Activated T-cell treated with anti-CD3 and anti-CD28 coated beads, Interleukin-2, amount 50 U/mL, for 72 hours (primary cell): Measurements from ENCODE around the gene RSPH6A. TPM values are rescaled to one million over a fixed set of nuclear protein-coding genes. Genes with fewer than 3 reads are reported as not detected.
A peak's percentile ranks its signal among the peaks of the same experiment; 100 is the strongest.
"Not testable (repeated sequence)": the region's sequence is repeated elsewhere in the genome, so short reads cannot be mapped to it uniquely, and the experiment has no call there.

Source experiments
- ATAC-seq, 2 donors: fragments of 150-1000 bp; cut with Tn5 transposase; replicated peaks in 1 of 2; 2 replicates each; pipeline ENCODE4 v1.10.0; 2021; ENCODE audit warnings: moderate library complexity in 2 of 2, mild to moderate bottlenecking in 1 of 2
- DNase-seq, 2 donors: peaks; one replicate each; pipeline ENCODE4 v3.0.0; 2021 to 2022; ENCODE audit warnings: mixed read lengths in 1 of 2
- H3K27ac Mint-ChIP-seq: one replicate; pipeline ENCODE4 v1.8.0; 2022; ENCODE audit warnings: mild to moderate bottlenecking, moderate library complexity, mixed read lengths
- H3K27me3 Mint-ChIP-seq: one replicate; pipeline ENCODE4 v1.8.0; 2022; ENCODE audit warnings: low read depth, mixed read lengths
- H3K36me3 Mint-ChIP-seq, 2 donors: one replicate each; pipeline ENCODE4 v1.8.0; 2022; ENCODE audit warnings: mixed read lengths in 2 of 2, mild to moderate bottlenecking in 1 of 2; ENCODE audit not compliant: insufficient read depth in 2 of 2
- H3K4me1 Mint-ChIP-seq: one replicate; pipeline ENCODE4 v1.8.0; 2022; ENCODE audit warnings: low read depth, mixed read lengths
- H3K4me3 Mint-ChIP-seq, 2 donors: one replicate each; pipeline ENCODE4 v1.8.0; 2022; ENCODE audit warnings: mild to moderate bottlenecking in 2 of 2, mixed read lengths in 2 of 2, moderate library complexity in 2 of 2
- H3K9me3 Mint-ChIP-seq, 2 donors: one replicate each; pipeline ENCODE4 v1.8.0; 2022; ENCODE audit warnings: mixed read lengths in 2 of 2
- total RNA-seq, 2 donors: library from RNA; stranded (reverse); gene quantifications; one replicate each; pipeline ENCODE4 v1.2.3, GENCODE V29; 2022

RSPH6A gene
- total RNA-seq, 2 donors from 2014 or later = 0.43 to 0.60 TPM

GRCh38 chr19:45804959-45805230, 10.2 kb downstream of the RSPH6A start:
- H3K27me3 Mint-ChIP-seq = peaks cover 24% of the 10 kb centered on the region
- H3K9me3 Mint-ChIP-seq = no peaks in the 10 kb centered on the region
- H3K4me1 Mint-ChIP-seq = peaks cover 7% of the 10 kb centered on the region
- H3K27ac Mint-ChIP-seq = no peak overlapping the region
- no peaks in the 10 kb centered on the region for H3K36me3 Mint-ChIP-seq
- no peak for ATAC-seq
- no peak overlapping the region for H3K4me3 Mint-ChIP-seq
- DNase-seq = no peak

GRCh38 chr19:45804140-45804958, 10.8 kb downstream of the RSPH6A start:
- Mint-ChIP-seq H3K27ac (no peak overlapping the region), H3K4me1 (peaks cover 2% of the 10 kb centered on the region), H3K27me3 (peaks cover 25% of the 10 kb centered on the region), H3K4me3 (no peak overlapping the region), H3K36me3 (no peaks in the 10 kb centered on the region), H3K9me3 (no peaks in the 10 kb centered on the region)
- no peak for DNase-seq
- ATAC-seq = no peak

- Mint-ChIP-seq H3K27ac (no peak overlapping the region), H3K36me3 (no peaks in the 10 kb centered on the region), H3K4me3 (no peak overlapping the region), H3K9me3 (no peaks in the 10 kb centered on the region), H3K27me3 (peaks cover 44% of the 10 kb centered on the region), H3K4me1 (peaks cover 11% of the 10 kb centered on the region)
- ATAC-seq (no peak), DNase-seq (no peak)
Observed at GRCh38 chr19:45801603-45802175, 13.4 kb downstream of the RSPH6A start.

GRCh38 chr19:45800070-45800553, 15.0 kb downstream of the RSPH6A start:
- no peaks in the 10 kb centered on the region for H3K36me3 Mint-ChIP-seq
- no peak overlapping the region for H3K4me3 Mint-ChIP-seq
- H3K27ac Mint-ChIP-seq = no peak overlapping the region
- peaks cover 52% of the 10 kb centered on the region for H3K27me3 Mint-ChIP-seq
- ATAC-seq (no peak), DNase-seq (no peak)
- no peaks in the 10 kb centered on the region for H3K9me3 Mint-ChIP-seq
- peaks cover 11% of the 10 kb centered on the region for H3K4me1 Mint-ChIP-seq

- Mint-ChIP-seq H3K27me3 (peaks cover 58% of the 10 kb centered on the region), H3K4me1 (peaks cover 11% of the 10 kb centered on the region)
- H3K4me3 Mint-ChIP-seq, DNase-seq, H3K9me3 Mint-ChIP-seq, H3K36me3 Mint-ChIP-seq, H3K27ac Mint-ChIP-seq, ATAC-seq: not testable (repeated sequence)
Observed at GRCh38 chr19:45799541-45799940, 15.6 kb downstream of the RSPH6A start.

GRCh38 chr19:45798995-45799517, 16.1 kb downstream of the RSPH6A start:
- Mint-ChIP-seq H3K4me3 (no peak overlapping the region), H3K36me3 (no peaks in the 10 kb centered on the region), H3K4me1 (peaks cover 12% of the 10 kb centered on the region), H3K27ac (no peak overlapping the region), H3K27me3 (peaks cover 61% of the 10 kb centered on the region), H3K9me3 (no peaks in the 10 kb centered on the region)
- ATAC-seq = peak; percentile 75 to 82
- peak; percentile 60 to 61 for DNase-seq

- peaks cover 3 to 7% of the 10 kb centered on the region in 2 donors for H3K36me3 Mint-ChIP-seq
- no peak overlapping the region for H3K4me3 Mint-ChIP-seq
- DNase-seq = no peak
Observed at GRCh38 chr19:45794627-45795026, 20.5 kb downstream of the RSPH6A start.

GRCh38 chr19:45793876-45794275, 21.2 kb downstream of the RSPH6A start:
- DNase-seq = no peak
- no peak for ATAC-seq
- H3K27me3 Mint-ChIP-seq = peaks cover 44% of the 10 kb centered on the region
- no peak overlapping the region for H3K4me3 Mint-ChIP-seq
- H3K4me1 Mint-ChIP-seq = peaks cover 39% of the 10 kb centered on the region
- no peak overlapping the region for H3K27ac Mint-ChIP-seq
- peaks cover 9 to 14% of the 10 kb centered on the region in 2 donors for H3K36me3 Mint-ChIP-seq
- H3K9me3 Mint-ChIP-seq = no peaks in the 10 kb centered on the region

More at GRCh38 chr19:45794627-45795026, 20.5 kb downstream of the RSPH6A start:
- H3K9me3 Mint-ChIP-seq = no peaks in the 10 kb centered on the region
- ATAC-seq = no peak
- peaks cover 49% of the 10 kb centered on the region for H3K27me3 Mint-ChIP-seq
- peaks cover 44% of the 10 kb centered on the region for H3K4me1 Mint-ChIP-seq
- no peak overlapping the region for H3K27ac Mint-ChIP-seq

GRCh38 chr19:45793178-45793564, 21.9 kb downstream of the RSPH6A start:
- Mint-ChIP-seq H3K36me3 (peaks cover 11 to 21% of the 10 kb centered on the region in 2 donors), H3K27ac (peak overlapping the region; percentile 54), H3K4me3 (peak overlapping the region; percentile 62 to 69), H3K9me3 (no peaks in the 10 kb centered on the region), H3K4me1 (peaks cover 33% of the 10 kb centered on the region), H3K27me3 (peaks cover 36% of the 10 kb centered on the region)
- ATAC-seq = no peak
- no peak for DNase-seq

GRCh38 chr19:45792470-45793177, 22.5 kb downstream of the RSPH6A start, which contains the start of gene DMWD:
Gene DMWD, minus strand, starts transcription at chr19:45792845. Its CDS starts 89 bp downstream, at chr19:45792756.
- ATAC-seq (peak; percentile 95), DNase-seq (peak; percentile 100)
- Mint-ChIP-seq H3K4me1 (peaks cover 33% of the 10 kb centered on the region), H3K27ac (peak within 1 kb of the TSS; percentile 54), H3K36me3 (peaks cover 13 to 26% of the 10 kb centered on the region in 2 donors), H3K27me3 (peaks cover 31% of the 10 kb centered on the region), H3K9me3 (no peaks in the 10 kb centered on the region), H3K4me3 (peak within 1 kb of the TSS; percentile 87 to 93)

- DNase-seq (no peak), ATAC-seq (peak in 1 of 2 donors; percentile 3)
- H3K9me3 Mint-ChIP-seq = no peaks in the 10 kb centered on the region
- peaks cover 29% of the 10 kb centered on the region for H3K27me3 Mint-ChIP-seq
- peaks cover 13 to 29% of the 10 kb centered on the region in 2 donors for H3K36me3 Mint-ChIP-seq
- H3K27ac Mint-ChIP-seq = peak overlapping the region; percentile 52
- peak overlapping the region; percentile 87 to 93 for H3K4me3 Mint-ChIP-seq
- peaks cover 33% of the 10 kb centered on the region for H3K4me1 Mint-ChIP-seq
Observed at GRCh38 chr19:45791744-45792469, 23.2 kb downstream of the RSPH6A start.

- ATAC-seq = no peak
- Mint-ChIP-seq H3K9me3 (no peaks in the 10 kb centered on the region), H3K27ac (no peak overlapping the region)
Observed at GRCh38 chr19:45790942-45791341, 24.2 kb downstream of the RSPH6A start.

More at GRCh38 chr19:45790942-45791341, 24.2 kb downstream of the RSPH6A start:
- peak overlapping the region; percentile 87 to 93 for H3K4me3 Mint-ChIP-seq
- peak; percentile 31 to 33 for DNase-seq
- H3K36me3 Mint-ChIP-seq = peaks cover 15 to 31% of the 10 kb centered on the region in 2 donors
- H3K4me1 Mint-ChIP-seq = peaks cover 33% of the 10 kb centered on the region
- peaks cover 23% of the 10 kb centered on the region for H3K27me3 Mint-ChIP-seq
